Hematopoietic multipotent progenitor cell treated with erythropoietin and hydrocortisone succinate and interleukin-3 and kit ligand, for 8 days (in vitro differentiated cells): ENCODE measurements around the gene ZNF503.
"Not testable (repeated sequence)": the region's sequence is repeated elsewhere in the genome, so short reads cannot be mapped to it uniquely, and the experiment has no call there.

Source experiments
- DNase-seq: peaks from one replicate; pipeline ENCODE4 v3.0.0-alpha.2; 2015

ZNF503 gene

GRCh38 chr10:75395066-75395931, 6.3 kb downstream of the ZNF503 start:
- peak; percentile 20 for DNase-seq

GRCh38 chr10:75394221-75394620, 7.3 kb downstream of the ZNF503 start:
- DNase-seq, result no peak

- no peak for DNase-seq
These were observed 8.8 kb downstream of the ZNF503 start for GRCh38 chr10:75392744-75393143.

GRCh38 chr10:75392271-75392670, 9.3 kb downstream of the ZNF503 start:
- DNase-seq, result no peak

- no peak for DNase-seq
These were observed 11.4 kb downstream of the ZNF503 start for GRCh38 chr10:75390178-75390577.

GRCh38 chr10:75388082-75388481, 13.5 kb downstream of the ZNF503 start:
- no peak for DNase-seq

GRCh38 chr10:75386128-75386527, 15.4 kb downstream of the ZNF503 start:
- no peak for DNase-seq

GRCh38 chr10:75379817-75380216, 21.7 kb downstream of the ZNF503 start:
- no peak for DNase-seq

- DNase-seq, result no peak
These were observed 22.3 kb downstream of the ZNF503 start for GRCh38 chr10:75379212-75379724.

GRCh38 chr10:75378379-75378778, 23.2 kb downstream of the ZNF503 start:
- DNase-seq, result no peak

GRCh38 chr10:75377869-75378268, 23.7 kb downstream of the ZNF503 start:
- peak; percentile 40 for DNase-seq

GRCh38 chr10:75375838-75376237, 25.7 kb downstream of the ZNF503 start:
- DNase-seq, result no peak

- no peak for DNase-seq
These were observed 30.6 kb downstream of the ZNF503 start for GRCh38 chr10:75371010-75371409.

GRCh38 chr10:75369838-75370237, 31.7 kb downstream of the ZNF503 start:
- not testable (repeated sequence) for DNase-seq

- DNase-seq, result no peak
These were observed 33.7 kb downstream of the ZNF503 start for GRCh38 chr10:75367901-75368300.

GRCh38 chr10:75367021-75367487, 34.5 kb downstream of the ZNF503 start:
- DNase-seq, result no peak

- DNase-seq, result no peak
These were observed 38.1 kb downstream of the ZNF503 start for GRCh38 chr10:75363431-75363830.

GRCh38 chr10:75359876-75360275, 41.7 kb downstream of the ZNF503 start:
- DNase-seq, result not testable (repeated sequence)

GRCh38 chr10:75358835-75359421, 42.6 kb downstream of the ZNF503 start:
- DNase-seq, result no peak

- no peak for DNase-seq
These were observed 43.4 kb downstream of the ZNF503 start for GRCh38 chr10:75358132-75358531.

GRCh38 chr10:75357500-75357899, 44.1 kb downstream of the ZNF503 start:
- no peak for DNase-seq

GRCh38 chr10:75356484-75356883, 45.1 kb downstream of the ZNF503 start:
- no peak for DNase-seq

- DNase-seq, result no peak
These were observed 45.9 kb downstream of the ZNF503 start for GRCh38 chr10:75355706-75356105.

- no peak for DNase-seq
These were observed 48.4 kb downstream of the ZNF503 start for GRCh38 chr10:75353183-75353582.
